Keratinocyte (primary cell): Measurements from ENCODE around the gene ASTN2.

Source experiments
- EZH2 ChIP-seq: IDR thresholded peaks from one replicate; pipeline ENCODE4 v1.6.1; 2012; ENCODE audit warnings: inconsistent platforms, mild to moderate bottlenecking, low read length, moderate library complexity
- TF ChIP-seq, protein P1 (sequence below), 3 experiments: IDR thresholded peaks in 1 of 3; conservative IDR thresholded peaks in 1 of 3; optimal IDR thresholded peaks in 1 of 3; 2 replicates in 2 of 3; 3 replicates in 1 of 3; pipeline versions ENCODE3 to v1.5.1; 2011; ENCODE audit warnings: low read length in 3 of 3, mild to moderate bottlenecking in 3 of 3, moderate library complexity in 2 of 3, control low read depth in 1 of 3, inconsistent platforms in 1 of 3; ENCODE audit not compliant: insufficient read depth in 2 of 3; ENCODE audit errors: extremely low read depth in 1 of 3

DNA sequence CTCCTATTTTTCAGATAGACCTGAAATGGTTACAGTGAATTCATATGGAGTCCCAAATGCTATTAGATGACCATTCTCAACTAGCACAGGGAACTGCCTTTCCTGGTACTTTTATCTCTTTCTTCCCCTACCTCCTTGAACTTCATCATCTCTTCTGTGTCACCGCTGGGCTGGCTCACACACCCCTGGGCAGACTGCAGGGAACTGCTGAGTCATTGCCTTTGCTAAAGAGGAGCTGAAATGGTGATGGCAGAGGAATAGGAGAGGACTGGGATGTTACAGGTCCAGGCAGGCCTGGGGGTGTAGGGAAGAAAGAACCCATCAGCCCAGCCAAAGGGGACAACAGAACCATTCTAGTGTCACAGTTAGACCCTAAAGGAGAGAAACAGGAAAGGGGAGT is 322.3 kb downstream of the ASTN2 start:
- TF ChIP-seq, protein P1, sequence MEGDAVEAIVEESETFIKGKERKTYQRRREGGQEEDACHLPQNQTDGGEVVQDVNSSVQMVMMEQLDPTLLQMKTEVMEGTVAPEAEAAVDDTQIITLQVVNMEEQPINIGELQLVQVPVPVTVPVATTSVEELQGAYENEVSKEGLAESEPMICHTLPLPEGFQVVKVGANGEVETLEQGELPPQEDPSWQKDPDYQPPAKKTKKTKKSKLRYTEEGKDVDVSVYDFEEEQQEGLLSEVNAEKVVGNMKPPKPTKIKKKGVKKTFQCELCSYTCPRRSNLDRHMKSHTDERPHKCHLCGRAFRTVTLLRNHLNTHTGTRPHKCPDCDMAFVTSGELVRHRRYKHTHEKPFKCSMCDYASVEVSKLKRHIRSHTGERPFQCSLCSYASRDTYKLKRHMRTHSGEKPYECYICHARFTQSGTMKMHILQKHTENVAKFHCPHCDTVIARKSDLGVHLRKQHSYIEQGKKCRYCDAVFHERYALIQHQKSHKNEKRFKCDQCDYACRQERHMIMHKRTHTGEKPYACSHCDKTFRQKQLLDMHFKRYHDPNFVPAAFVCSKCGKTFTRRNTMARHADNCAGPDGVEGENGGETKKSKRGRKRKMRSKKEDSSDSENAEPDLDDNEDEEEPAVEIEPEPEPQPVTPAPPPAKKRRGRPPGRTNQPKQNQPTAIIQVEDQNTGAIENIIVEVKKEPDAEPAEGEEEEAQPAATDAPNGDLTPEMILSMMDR (optimal IDR thresholded peaks at IDR 0.05 in 1 of 3, IDR thresholded peaks at IDR 0.05 in 1 of 3, conservative IDR thresholded peaks at IDR 0.05 in 1 of 3; ENCODE audit: extremely low read depth in 1 of 3, insufficient read depth in 2 of 3, low read length in 3 of 3), result no peak
- no peak for TF ChIP-seq EZH2
